IPS-11a (cell line): ENCODE results near the gene MTG2.

ENCODE experiments used
- H3K4me3 ChIP-seq: one replicate; pipeline ENCODE4 v1.5.1; 2013; ENCODE audit warnings: low read depth, low read length, control low read depth

The MTG2 gene

DNA sequence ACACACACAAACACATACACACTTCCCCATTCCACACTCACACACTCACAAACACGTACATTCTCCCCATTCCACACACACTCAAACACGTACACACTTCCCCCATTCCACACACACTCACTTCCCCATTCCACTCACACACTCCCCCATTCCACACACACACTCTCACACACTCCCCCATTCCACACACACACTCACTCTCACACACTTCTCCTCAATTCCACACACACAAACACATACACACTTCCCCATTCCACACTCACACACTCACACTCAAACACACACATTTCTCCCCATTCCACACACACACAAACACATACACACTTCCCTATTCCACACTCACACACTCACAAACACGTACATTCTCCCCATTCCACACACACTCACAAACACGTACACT lies 46.8 kb downstream of the MTG2 start:
- no peak overlapping the region for H3K4me3 ChIP-seq

DNA sequence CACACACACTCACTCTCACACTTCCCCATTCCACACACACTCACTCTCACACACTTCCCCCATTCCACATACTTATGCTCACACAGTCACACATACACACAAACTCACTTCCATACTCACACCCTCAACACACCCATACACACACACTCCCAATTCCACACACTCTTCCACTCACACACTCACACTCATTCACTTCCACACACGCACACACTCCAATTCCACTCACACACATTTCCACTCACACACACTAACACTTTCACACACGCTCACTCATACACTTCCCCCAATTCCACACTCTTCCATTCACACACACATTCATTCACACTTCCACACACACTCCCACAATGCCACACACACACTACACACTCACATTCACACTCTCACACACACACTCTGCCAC lies 47.4 kb downstream of the MTG2 start:
- H3K4me3 ChIP-seq, result no peak overlapping the region

DNA sequence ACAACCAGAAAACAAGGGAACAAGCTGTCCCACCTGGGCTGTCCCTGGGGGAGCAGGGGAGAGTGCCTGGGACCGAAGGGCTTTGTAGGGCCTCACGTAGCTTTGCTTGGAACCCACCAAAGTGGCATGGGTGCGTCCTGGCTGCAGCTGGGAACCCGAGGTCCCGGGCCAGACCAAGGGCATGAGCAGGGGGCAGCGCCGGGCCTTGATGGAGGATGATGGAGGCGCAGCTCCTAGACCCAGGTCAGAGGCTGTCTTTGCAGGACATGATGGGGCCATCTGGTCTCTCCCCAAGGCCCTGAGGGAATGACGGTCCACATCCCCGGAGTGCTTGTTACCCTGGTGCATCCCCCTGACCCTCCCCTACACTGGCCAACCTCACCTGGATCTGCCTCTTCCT lies 47.9 kb downstream of the MTG2 start:
- H3K4me3 ChIP-seq, result no peak overlapping the region

DNA sequence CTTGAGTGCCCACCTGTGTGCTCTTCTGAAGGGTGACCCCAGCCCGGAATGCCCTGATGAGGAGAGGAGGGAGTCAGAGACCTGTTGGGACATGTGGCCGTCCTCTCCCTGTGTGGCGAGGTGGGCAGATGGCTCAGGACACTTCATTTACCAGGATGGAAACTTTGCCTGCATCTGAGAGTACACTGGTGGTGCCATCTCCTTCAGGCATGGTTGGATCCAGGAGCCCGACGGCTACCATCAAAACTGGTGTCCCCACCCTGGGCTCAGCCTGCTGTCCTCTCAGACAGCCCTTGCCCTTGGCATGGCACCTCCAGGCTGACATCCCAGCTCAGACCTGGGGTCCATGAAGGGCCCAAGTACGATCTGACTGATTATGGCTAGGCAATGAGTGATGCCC lies 48.5 kb downstream of the MTG2 start:
- no peak overlapping the region for H3K4me3 ChIP-seq

DNA sequence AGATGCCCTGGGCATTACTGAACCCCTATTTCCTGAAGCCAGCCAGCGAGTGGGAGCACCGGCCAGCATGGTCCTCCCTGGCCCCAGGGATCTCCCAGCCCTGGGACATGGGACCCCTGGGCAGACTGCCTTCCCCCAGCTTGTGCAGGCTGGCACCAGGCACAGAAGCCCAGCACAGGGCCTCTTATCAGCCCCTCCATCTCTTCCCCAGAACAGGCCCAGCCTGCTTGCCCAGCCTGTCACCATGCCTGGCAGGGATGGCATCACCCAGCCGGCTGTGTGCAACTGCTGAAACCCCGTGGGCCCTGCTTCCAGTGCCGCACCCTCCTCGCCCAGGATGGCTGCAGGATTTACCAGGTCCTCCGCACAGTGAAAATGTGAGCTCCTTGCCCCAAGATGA lies 49.4 kb downstream of the MTG2 start:
- no peak overlapping the region for H3K4me3 ChIP-seq

DNA sequence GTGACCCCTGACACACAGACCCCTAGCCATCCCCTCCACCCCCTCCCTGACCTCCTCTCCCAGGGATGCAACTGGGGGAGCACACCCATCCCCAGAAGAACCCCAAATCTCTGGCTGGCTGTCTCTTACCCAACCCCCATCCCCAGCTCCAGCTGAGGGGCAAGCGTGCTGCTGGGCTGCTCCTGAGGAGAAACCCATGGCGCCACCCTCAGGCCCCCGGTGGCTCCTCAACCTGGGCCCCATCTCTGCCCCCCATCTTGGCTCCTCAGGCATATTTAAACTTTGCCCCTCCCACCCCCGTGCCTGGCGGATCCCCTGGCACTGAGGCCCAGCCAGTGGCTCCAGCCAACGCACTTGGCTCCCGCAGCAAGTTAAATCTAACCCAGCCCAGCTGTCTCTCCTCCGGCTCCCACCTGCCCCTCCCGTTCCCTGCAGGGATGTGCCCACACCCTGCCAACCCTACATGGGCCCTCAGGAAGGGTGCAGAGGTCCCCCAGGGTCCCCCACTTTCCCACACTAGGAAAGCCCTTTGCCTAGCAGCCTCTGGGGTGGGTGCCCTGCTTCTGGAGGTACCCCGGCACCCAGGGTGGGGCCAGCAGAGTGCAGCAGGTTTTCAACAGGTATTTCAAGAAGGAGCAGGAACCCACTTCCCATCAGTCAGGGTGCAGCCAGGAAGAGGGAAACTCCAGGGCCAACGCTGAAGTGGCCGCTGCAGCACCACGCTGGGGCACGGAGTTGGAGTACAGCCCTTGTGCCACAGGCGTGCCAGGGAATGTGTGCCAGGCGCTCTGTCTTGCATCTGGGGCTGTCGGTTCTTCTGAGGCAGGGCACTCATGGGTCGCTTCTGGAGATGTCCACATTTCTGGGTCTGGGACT lies 50.2 kb downstream of the MTG2 start:
- H3K4me3 ChIP-seq, result no peak overlapping the region

DNA sequence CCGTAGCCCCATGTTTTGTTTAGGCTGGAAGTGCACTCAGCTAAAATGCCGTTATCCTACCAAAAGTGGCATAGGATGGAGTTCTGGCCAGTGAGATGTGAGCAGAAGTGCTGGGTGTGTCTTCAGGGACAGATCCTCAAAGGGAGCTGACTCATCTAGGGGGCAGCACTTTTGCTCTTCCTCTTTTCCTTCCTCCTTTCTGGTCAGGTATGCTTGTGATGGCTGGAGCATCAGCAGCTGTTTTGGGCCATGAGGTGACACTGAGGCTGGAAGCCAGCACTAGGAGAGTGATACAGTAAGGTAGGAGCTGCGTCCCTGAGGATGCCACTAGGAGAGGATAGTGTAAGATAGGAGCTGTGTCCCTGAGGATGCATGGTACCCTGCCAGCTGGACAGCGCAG lies 50.9 kb downstream of the MTG2 start:
- no peak overlapping the region for H3K4me3 ChIP-seq

DNA sequence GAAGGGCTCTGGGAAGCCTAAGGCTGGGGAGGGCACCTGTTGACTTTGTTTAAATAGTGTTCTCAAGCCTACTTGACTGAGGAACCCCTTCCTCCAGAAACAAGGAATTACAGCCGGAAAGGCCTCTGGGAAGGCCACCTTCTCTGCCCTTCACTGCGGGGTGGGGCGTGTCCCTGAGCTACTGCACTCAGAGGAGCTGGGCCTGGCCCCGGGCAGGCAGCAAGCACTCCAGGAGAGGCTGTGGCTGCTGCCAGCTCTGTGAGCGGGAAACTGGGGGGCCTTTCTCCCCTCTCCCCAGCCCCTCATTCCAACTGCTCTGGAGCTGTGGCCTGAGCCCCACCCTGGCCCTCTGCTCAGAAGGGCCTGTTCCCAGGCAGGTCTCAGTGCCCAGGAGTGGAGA lies 51.5 kb downstream of the MTG2 start:
- no peak overlapping the region for H3K4me3 ChIP-seq

DNA sequence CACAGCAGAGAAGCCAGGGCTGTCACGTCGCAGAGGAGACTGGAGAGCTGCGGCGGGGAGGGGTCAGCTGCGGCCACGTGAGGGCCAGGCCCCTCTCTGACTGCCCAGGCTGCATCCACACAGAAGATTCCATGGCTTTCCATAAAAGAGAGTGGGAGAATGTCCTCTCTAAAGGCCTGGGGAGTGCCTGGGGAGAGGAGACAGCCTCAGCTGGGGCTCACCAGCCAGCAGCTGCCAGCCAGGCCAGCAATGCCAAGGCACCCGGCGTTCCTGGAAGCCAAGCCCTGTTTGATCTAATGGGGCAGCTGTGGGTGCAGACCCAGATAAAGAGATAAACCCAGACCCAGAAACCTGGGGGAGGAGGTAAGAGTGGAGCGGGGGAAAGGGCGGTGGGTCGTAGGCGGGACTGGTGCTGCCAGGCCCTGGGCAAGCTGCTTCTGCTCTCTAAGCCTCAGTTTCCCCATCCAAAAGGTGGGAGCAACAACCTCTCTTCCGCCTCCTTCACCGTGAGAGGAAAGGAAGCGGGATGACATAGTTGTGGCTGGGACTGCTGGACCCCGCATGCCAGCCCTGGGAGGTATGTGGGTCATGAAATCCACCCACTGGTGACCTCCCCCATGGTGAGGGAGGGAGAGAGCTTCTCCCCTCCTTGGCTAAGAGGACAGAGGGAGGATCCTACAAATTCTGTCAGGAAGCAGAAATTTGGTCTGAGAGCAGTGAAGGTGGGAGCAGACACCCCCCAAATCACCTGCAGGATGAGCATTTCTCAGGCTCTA lies 52.4 kb downstream of the MTG2 start:
- no peak overlapping the region for H3K4me3 ChIP-seq

DNA sequence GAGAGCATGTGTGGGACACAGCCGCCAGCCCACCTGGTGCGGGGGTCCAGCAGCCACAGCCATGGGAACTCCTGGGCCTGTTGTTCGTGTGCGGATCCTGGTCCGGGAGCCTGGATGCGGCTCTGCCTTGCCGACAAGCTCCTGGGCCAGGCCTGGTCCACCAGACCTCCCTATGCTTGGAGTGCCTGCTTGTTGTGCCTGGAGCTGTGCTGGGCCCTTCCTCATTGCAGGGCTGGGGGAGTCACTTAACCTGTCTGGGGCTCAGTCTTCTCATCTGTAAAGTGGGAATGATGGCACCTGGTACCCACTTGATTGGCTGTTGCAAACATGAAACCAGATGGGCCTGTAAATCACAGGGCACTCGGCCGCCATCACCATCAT lies 52.9 kb downstream of the MTG2 start:
- no peak overlapping the region for H3K4me3 ChIP-seq

DNA sequence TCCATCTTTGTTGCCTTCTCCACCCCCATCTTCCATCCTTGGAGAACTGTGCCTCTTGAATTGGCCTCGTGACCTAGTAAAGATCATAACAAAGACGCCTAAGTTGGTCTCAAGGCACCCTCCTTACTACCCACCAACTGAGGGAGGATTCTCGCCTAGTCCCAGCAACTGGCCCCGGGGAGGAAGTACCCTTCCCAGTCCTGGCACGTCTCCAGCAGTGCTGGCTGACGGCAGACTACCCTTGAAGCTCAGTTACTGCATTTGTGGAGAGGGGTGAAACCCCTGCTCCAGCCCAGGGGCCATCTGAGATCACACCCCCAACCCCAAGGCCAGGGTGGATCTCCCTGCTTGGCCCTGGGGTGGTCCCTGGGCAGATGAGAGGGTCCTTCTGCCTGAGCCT lies 53.4 kb downstream of the MTG2 start:
- H3K4me3 ChIP-seq, result no peak overlapping the region

DNA sequence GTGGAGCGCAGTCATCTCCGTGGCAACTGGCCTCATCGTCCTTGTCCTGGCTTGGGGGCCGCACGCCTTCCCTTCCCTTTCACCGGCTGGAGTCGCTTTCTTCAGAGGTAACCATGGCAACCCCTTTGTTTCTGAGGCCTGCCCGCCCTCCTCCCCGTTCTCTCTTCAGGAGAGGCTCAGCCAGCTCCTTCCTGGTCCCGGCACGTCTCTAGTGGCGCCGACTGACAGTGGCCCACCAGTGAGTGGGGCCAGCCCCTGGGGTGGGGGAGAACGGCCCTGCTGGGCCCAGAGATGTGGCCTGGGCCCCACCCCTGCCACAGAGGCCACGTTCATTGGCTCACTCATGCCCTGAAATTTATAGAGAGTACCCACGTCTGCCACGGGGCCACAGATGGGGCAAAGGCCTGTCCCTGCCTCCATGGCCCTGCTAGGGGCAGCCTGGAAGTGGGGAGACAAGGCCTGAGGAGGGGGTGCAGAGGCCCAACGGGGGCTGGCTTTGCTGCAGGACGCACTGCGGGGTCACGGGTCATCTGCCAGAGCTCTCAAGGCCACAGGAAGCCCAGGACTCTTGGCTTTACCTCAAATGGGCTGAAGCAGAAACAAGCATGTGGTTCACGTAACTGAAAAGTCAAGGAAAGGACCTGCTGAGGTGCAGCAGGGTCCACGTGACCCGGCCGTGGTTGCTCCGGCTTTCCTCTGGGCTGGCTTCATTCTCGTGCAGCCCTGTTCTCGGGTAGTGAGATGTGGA lies 54.1 kb downstream of the MTG2 start:
- H3K4me3 ChIP-seq, result no peak overlapping the region

DNA sequence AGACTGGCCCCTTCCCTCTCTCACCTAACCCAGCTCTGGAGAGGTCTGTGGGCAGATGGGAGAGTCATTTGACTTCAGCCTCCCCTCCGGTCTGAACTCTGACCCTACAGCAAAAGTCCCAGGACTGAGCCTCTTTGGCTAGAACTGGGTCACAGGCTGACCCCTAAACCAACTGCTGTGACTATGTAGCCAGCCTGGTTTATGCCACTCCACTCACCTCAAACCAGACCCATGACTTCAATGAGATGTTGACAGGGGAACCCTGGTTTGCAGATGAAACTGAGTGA lies 54.6 kb downstream of the MTG2 start:
- H3K4me3 ChIP-seq, result no peak overlapping the region

DNA sequence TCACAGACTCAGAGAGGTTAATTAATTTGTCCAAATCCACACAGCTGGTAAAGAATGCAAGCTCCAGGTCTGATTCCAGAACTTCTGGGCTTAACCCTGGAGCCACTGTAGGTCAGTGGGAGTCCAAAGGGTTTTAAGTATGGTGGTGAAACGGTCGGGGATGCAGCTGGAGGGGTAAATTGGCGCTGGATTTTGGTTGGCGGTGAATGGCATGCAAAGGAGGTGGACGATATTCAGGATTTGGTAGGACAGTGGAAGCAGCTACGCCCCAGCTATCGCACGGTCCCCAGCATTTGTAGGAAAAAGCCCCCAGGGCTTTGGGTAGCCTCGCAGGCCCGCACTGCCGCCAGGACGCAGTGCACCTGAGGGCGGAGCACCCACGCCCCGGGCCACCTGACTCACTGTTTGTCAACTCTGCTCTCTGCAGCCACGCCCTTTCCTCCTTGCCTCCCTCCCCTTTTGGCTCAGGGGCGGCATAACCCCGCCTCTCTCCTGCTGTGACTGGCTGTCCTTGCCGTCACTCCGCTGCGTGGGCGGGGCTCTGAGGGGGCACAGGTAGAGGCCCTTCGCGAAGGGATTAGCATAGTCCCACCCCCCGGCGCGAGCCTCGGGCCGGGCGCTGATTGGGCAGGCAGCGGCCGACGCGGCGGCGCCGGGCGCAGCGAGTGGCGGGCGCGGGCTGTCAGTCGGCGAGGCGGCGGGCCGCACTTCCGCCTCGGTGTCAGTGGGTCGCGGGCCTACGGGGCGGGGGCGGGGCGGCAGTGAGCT lies 55.2 kb downstream of the MTG2 start, which contains the start of gene OSBPL2:
Gene OSBPL2, plus strand, starts transcription at position 721 of the 768 bp plus-strand sequence. CDS start 17,664 bp downstream, outside the sequence.
- peak within 1 kb of the TSS; percentile 75 for H3K4me3 ChIP-seq

DNA sequence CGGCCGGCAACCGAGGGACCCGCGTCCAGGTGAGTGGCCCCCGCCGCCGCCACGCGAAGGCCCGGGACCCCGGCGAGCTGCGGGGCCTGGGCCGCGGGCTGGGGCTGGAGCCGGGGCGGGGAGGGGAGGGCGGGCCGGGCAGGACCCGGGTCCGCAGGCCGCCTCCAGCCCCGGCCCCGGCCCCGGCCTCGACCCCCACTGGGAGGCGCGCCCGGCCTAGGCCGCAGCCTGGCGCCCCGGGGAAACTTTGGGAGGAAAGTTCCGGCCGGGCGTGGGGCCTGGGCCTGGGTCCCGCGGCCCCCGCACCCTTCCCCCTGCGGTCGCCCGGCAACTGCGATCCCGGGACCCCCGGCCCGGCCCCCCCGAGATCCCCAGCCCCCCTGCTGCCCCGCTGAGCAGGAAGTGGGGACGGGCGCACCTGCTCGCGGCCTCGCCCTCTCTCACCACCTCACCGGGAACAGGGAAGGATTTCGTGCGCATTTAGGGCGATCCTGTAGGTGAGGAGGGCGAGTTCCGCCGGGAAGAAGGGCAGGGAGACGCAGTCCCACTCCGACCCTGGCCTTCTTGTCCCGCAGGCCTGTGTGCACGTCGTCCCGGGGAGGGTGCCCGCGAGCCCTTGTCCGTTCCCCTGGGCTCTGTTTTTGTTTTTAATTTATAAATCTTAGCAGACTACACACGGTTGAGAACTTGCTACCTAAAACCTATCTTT lies 55.9 kb downstream of the MTG2 start:
- H3K4me3 ChIP-seq, result peak overlapping the region; percentile 75

DNA sequence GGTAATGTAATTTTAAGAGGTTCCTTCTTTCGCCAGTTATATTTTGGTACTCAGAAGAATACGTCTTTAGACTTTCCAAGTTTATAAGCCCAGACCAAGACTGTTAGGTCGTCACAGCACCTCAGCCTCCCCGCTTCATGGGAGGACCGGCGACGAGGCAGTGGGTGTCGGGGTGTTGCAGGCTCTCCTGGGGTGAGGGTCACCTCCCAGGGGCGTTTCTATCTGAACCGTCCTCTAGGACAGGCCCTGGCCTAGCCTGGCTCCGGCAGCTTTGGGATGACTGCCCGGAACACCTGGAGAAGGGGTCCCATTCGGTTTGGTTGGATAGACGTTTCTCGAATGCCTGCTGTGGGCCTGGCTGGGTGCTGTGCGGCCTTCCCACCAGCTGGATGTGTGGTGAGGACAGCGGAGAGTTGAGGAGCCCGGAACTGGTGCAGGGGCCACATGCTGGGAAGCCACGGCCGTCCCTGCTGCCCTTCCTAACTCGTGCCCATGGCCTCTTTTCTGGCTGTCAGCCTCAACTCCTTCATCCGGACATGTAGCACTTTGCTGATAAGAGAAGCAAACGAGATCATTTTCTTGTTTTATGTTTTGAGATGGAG lies 56.6 kb downstream of the MTG2 start:
- H3K4me3 ChIP-seq, result peak overlapping the region; percentile 75

DNA sequence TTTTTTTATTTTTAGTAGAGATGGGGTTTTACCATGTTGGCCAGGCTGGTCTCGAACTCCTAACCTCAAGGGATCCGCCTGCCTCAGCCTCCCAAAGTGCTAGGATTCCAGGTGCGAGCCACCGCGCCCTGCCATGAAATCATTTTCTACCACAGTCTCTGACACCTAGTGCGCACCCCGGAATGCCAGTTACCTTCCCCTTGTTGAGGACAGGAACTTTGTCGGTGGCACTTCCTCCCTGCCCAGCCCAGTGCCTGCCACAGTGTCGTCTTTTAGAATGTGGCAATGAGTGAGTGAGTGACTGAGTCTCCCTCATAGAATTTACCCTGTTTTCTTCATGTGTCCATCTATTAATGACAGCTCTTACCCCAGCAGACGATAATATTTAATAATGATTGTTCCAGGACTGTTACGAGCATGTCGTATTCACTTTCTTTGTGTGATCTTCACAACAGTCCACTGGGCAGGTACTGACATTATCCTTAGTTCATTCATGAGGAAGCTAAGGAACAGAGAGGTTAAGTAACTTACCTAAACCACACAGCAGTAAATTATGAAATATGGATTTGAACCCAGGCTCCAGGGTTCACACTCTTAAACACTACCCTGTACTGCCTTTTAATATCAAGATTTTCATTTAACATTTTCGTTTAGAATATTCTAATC lies 57.3 kb downstream of the MTG2 start:
- H3K4me3 ChIP-seq, result no peak overlapping the region

DNA sequence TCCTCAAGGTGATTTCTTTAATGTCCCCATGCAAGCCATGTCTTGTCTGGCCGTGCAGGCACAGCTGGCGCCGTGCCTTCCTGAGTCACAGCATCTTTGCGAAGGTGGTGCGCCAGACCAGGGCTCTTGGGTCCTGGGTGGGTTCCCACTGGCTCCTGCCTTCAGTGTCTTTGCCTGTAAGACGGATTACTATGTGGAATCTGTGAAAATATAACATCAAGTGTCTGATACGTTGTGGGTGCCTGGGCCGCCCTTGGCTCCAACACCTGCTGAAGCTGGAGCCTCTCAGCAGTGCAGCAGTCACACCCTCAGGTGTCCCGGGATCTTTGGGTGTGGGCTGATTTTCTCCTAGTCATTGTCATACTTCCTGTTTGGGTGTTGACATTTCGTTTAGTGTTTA lies 58.7 kb downstream of the MTG2 start:
- H3K4me3 ChIP-seq, result no peak overlapping the region

DNA sequence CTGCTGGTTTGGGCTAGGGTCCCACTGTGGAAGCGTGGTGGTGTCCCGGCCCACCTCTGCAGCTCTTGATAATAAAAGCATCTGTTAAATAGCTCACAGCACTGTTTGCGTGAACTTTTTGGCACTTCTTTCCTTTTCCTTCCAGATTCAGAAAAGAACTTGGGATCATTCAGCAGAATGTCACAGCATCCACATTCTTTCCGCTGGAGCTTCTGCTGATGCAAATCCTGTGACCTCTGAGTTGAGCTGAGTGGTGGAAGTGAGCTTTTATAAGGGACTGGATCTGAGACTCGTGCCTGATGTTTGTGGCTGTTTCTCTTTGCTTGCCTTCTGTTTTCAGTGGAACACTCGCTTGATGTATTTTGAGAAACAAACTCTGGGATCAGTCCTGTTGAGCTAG lies 59.3 kb downstream of the MTG2 start:
- H3K4me3 ChIP-seq, result no peak overlapping the region
